GM18870 (cell line): Measurements from ENCODE around the gene FBXO45.
"Not testable (repeated sequence)": the region's sequence is repeated elsewhere in the genome, so short reads cannot be mapped to it uniquely, and the experiment has no call there.

Experiments
- ATAC-seq: cut with Tn5 transposase; IDR thresholded peaks from one replicate; pipeline ENCODE4 v1.9.1; 2021; ENCODE audit warnings: moderate library complexity; ENCODE audit not compliant: unreplicated experiment

FBXO45 gene

DNA sequence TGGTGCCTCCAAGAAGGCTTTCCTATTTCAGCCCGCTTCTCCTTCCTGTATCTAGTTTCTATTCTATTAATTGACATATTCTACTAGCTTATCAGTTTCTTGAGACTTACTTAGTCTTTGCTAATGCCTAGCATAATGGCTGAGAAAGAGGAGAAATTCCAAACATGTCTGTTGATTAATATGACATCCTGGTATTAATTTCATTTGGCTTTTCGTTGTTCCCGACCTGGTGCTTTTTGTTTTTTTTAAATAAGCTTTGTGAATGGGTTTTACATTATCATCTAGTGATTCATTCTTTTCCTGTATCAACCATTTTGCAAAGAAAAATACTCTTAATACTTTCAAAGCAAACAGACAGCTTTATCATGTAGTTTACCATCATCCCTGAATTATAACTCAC lies 13.2 kb upstream of the FBXO45 start:
- no peak for ATAC-seq

DNA sequence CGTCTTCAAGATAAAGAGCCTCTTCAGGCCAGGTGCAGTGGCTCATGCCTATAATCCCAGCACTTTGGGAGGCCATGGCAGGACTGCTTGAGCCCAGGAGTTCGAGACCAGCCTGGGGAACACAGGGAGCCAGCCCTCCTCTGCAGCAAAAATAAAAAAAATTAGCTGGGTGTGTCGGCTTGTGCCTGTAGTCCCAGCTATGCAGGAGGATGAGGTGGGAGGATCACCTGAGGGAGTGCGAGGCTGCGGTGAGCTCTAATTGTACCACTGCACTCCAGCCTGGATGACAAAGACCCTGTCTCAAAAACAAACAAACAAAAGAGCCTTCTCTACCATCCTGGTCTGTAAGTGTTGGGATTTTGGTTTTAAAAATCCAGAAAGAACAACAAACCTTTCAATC lies 11.2 kb upstream of the FBXO45 start:
- no peak for ATAC-seq

DNA sequence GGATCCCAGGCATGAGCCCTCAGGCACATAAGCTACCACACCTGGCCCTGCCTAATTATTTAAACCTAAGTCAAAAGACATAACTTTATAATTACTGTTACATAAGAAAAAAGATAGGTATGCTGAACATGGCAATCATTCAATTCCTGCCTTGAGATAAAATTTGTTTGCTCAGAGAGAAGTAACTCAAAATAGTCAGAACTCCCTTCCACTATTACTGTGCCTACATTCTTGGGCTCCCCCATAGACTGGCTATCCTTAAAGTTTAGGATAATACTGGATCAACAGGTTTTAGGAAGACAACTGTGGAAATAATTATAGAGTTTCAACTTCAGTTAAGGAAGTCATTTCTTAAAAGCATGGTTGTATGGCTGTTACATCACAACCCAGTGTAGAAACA lies 10.0 kb upstream of the FBXO45 start:
- ATAC-seq, result no peak

DNA sequence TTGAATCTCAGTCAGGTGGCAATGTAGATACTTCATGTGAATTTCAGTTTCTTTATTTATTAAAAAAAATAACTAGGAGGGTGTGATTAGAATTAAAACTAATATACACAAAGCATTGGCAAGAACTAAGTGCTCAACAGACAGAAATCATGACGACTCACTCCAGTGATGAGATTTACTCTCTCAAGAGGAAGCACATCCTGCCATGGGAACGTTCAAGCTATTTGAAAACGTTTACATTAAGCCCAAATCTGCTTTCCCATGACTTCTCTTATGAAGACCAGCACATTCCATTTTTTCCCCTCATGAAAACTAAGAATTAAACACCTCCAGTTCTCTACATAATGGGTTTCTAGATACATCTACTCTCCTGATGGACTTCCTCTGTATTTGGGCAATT lies 8.6 kb upstream of the FBXO45 start:
- no peak for ATAC-seq

DNA sequence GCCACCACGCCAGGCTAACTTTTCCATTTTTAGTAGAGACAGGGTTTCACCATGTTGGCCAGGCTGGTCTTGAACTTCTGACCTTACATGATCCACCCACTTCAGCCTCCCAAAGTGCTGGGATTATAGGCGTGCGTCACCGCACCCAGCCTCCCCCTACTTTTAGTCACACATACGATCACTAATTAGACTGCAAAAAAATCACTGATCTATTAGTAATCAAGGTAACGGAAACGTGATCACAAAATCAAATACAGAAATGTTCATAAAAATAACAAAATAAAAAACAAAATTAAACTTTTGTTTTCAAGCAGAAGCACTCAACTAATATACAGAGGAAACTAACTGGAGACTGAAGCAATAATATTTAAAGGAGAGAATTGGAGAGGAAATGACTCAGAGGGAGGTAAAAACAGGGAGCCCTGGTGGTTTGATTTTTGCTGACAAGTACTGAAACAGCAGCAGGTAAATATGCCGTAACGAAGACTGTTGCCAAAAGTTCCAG lies 4.7 kb upstream of the FBXO45 start:
- ATAC-seq, result no peak

DNA sequence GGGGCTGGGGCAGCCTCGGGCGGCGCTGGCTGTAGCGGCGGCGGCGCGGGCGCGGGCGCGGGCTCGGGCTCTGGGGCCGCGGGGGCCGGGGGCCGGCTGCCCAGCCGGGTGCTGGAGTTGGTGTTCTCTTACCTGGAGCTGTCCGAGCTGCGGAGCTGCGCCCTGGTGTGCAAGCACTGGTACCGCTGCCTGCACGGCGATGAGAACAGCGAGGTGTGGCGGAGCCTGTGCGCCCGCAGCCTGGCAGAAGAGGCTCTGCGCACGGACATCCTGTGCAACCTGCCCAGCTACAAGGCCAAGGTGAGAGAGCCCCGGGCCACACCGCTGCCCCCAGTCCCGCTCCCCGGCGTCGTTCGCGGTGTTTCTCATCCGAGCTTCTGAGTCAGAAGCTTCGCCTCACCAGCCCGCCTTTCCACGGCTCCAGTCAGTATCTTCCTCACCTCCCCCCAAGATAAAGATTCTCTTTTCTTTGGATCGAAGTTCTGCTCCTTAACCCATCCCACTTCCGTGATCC lies 600 bp downstream of the FBXO45 start:
- peak; percentile 38 for ATAC-seq

DNA sequence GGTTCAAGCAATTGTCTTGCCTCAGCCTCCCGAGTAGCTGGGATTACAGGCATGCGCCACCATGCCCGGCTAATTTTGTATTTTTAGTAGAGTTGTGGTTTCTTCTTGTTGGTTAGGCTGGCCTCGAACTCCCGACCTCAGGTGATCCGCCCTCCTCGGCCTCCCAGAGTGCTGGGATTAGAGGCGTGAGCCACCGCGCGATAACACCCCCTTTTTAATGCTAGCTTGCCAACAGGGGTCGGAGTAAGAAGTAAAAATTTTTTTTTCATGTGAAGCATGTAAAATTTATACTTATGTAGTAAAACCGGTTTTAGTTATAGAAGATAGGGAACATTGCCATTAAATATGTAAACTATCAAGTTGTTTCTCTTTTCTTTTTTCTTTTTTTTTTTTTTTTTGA lies 1.9 kb downstream of the FBXO45 start:
- ATAC-seq, result not testable (repeated sequence)

DNA sequence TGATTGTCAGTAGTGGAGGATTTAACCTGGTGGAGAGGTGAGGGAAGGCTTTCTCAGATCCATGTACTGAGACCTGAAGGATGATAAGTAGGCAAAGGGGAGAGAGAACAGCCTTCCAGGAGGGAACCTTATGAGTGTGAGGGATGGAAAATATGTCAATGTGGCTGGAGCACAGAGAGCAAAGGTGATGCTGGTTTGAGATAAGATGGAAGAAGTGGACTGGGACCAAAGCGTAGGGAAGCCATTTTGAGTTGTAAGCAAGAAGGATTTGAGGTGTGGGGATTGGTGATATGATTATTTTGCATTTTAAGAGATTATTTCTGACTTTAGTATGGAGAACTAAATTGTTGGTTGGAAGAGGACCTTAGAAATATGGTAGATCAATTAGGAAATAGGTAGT lies 3.9 kb downstream of the FBXO45 start:
- no peak for ATAC-seq

DNA sequence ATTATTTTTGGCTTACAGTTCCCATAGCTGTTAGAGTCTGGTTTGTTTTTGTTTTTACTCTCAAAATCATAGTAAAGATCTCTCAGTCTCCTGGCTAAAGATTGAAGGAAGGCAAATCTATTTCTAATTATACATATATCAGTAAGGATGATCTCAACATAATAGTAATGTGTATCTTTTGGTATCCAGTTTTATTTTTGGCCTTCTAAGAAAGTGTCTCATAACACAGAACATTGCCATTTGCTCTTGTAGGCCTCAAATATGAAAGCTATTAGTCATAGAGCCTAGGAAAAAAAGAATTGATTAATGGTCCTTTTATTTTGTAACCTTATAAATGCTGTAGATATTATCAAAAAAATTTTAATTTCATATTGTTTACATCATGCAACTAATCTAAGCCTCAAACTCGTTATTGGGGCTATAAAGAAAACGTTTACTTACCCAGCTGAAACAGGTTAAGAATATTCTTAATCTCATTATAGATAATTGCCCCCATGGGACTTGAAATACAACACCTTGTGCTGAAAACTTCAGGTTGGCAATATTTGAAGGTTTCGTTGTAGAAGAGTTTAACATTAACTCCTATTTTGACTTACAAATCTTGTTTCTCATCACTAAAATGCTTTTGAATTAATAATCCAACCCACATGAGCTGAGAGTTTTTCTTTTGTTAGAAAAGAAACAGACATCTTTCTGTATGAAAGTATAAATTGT lies 16.7 kb downstream of the FBXO45 start:
- ATAC-seq, result no peak

DNA sequence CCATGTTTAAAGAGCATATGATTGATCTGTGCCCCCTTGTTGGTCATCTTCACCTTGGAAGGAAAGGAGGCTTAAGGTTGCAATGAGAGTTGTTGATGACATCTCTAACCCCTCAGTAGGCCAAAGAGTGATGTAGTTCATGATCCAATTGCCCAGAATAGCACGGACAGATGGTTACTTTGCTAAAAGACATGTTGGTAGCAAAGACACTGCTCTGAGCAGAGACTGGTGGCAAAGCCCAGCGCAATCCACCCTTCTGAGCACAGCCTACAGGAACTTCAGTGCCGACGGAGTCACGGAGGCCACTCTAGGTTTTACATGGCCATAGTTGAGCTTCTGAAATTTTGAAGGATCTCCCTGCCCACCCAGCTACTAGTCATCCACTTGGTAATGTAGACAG lies 21.8 kb downstream of the FBXO45 start:
- ATAC-seq, result no peak

DNA sequence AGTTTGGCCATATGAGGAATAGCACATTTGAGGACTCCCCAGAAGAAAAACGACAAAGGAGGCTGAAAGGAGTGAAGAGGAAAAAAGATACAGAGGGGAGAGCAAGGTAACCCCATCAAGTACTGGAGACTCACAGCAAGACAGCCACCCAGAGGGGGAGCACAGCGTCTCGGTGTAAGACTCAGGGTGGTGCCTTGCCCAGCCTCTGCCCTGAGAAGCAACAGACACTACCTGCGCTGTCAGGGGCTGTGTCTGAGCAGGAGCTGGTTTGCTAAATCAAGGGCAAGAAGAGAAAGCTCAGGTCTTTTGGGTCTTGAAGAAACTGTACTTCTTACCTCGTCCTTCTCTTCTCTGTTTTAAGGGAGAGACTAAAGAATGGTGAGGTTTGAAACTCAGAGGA lies 27.9 kb downstream of the FBXO45 start:
- ATAC-seq, result no peak

DNA sequence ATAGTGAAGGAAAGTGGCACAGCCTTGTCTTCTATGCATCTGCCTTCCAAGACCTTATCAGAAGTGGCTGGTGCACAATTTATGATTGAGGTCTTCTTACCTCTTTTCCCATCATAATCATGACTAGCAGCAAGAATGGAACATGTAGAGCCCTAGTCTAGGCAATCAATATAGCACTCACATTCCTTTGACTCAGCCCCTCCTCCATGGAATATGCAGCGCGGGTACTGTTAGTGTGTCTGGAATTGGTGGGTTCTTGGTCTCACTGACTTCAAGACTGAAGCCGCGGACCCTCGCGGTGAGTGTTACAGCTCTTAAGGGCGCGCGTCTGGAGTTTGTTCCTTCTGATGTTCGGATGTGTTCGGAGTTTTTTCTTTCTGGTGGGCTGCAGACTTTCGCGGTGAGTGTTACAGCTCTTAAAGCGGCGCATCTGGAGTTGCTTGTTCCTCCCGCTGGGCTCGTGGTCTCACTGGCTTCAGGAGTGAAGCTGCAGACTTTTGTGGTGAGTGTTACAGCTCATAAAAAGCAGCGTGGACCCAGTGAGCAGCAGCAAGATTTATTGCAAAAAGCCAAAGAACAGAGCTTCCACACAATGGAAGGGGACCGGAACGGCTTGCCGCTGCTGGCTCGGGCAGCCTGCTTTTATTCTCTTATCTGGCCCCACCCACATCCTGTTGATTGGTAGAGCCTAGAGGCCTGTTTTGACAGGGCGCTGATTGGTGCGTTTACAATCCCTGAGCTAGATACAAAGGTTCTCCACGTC lies 29.7 kb downstream of the FBXO45 start:
- not testable (repeated sequence) for ATAC-seq

DNA sequence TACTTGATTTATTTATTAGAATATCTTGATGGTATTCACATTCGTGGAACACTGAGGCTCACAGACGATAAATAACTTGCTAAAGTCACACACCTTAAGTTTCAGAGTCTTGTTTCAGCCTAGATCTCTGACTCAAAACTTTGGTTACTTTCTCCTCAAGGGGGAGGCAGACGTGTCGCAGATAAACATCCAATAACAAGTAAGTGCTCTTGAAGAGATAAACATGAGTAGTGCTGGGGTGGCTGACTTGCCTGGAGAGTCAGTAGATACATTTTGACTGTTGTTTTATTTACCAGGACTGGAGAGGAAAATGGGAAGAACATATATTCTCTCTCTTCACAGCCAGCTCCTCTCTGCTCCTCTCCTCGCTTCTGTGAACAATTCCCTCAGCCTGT lies 31.3 kb downstream of the FBXO45 start:
- no peak for ATAC-seq

DNA sequence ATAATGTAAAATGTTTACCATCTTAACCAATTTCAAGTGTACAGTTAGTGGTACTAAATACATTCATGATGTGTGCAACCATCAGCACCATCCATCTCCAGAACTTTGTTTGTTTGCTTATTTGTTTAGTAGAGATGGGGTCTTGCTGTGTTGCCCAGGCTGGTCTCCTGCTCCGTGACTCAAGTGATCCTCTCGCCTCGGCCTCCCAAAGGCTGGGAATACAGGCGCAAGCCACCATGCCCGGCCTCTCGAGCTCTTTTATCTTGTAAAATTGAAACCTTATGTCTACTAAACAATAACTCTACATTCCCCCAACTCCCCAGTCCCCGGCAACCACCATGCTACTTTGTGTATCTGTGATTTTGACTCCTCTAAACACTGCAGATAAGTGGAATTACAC lies 31.9 kb downstream of the FBXO45 start:
- ATAC-seq, result no peak

DNA sequence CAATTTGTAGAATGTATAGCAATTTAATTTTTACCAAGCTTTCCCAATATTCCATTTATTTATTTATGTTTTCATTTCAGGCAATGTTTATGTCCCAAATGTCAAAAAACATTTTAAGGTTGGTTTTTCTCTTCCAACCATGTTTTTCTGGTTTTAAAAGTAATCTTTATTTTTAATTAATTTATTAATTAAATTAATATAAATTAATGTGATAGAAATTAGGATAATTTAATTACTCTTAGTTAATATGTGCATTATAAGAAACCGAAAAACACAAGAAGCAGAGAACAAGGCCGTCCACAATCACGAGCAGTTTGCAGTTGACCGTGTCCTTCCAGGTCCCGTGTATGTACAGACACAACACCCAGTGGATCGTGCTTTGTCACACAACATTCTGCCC lies 34.2 kb downstream of the FBXO45 start:
- ATAC-seq, result no peak

DNA sequence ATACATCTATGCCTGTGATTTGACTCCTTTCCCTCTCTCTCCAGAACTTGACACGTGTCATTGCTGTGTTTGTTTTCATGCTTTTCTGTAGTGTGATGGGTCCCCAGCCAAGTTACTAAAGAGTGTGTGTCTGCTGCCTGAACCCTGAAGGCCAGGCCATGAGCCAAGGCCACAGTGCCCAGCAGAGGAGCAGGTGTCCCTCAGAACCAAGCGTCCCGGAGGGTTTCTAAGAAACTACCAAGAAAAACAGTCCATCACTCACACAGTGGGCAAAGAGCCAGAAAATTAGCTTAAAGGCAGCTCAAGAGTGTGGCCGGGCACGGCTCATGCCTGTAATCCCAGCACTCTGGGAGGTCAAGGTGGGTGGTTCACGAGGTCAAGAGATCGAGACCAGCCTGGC lies 35.2 kb downstream of the FBXO45 start:
- no peak for ATAC-seq

DNA sequence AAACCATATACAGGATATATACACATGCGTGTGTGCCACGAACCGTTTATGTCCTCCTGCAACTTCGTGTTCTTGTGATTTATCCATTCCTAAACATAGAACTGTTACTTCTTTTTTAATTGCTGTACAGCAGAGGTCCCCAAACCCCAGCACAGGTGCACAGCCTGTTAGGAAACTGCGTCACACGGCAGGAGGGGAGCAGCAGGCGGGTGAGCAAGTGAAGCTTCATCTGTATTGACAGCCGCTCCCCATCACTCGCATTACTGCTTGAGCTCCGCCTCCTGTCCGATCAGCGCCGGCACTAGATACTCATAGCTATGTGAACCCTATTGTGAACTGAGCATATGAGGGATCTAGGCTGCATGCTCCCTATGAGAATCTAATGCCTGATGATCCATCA lies 36.1 kb downstream of the FBXO45 start:
- no peak for ATAC-seq

DNA sequence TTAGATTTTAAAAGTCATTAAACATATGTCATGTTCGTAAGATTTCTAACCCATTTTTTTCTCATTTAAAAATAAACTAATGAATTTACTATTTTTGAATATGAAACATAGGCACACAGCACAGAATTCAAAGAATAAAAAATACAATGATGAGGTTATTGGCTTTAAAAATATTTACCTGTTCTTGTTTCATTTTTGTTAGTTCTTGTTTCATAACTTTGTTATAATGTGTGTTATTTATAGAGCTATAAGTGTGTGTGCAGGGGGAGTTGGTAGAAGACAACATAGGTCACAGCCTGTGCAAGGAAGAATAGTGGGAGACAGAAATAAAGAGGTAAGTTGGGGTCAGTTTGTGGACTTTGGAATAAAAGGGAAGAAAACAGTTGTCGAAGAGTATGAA lies 40.2 kb downstream of the FBXO45 start:
- no peak for ATAC-seq

DNA sequence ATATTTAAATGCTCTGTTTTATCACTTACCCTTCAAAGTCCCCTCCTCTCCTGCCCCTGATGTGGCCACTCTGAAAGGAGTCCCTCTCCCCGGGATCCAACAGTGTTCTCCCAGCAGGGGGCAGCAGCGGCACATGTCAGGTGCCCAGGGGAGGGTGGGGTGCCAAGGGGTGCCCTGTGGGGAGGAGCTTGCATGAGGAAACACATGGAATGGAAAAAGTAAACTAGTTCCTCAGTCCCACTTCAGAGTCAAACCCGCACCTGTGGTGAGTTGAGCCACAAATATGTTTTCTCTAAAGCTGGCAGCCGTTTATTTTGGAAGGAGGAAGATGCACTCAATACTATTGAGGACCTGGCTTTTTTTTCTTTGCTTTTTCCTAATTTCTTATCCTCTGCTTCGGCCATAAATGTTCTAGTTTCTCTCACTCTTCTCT lies 40.9 kb downstream of the FBXO45 start:
- ATAC-seq, result peak; percentile 45

DNA sequence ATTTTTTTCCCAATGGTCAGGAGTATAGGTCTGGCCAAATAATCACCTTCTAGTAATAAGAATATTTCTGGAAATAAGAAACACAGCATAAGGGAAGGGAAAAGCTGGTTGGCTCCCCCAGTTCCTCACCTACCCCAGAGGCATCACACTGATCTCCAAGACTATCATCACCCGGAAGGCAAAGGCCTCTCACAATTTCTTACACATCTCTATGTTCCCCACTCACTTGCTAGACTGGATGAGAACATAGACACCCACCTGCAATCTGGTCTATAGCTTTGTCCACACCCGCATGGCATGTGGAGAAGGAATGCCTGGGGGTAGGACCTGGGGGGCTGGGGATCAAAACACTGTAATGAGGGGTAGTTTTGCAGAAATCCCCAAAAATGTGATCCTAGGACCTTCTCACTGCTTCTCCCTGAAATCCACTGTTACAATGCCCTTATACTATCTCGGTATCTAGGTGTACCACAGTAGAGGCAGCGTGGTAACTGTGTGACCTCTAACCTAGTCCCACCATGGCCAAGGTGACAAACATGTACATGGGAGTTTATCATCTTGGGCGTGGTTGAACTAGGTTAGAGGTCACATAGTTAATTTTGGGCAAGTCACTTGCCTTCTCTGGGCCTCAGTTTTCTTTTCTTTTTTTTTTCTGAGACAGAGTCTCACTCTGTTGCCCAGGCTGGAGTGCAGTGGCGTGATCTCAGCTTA lies 41.5 kb downstream of the FBXO45 start:
- no peak for ATAC-seq

DNA sequence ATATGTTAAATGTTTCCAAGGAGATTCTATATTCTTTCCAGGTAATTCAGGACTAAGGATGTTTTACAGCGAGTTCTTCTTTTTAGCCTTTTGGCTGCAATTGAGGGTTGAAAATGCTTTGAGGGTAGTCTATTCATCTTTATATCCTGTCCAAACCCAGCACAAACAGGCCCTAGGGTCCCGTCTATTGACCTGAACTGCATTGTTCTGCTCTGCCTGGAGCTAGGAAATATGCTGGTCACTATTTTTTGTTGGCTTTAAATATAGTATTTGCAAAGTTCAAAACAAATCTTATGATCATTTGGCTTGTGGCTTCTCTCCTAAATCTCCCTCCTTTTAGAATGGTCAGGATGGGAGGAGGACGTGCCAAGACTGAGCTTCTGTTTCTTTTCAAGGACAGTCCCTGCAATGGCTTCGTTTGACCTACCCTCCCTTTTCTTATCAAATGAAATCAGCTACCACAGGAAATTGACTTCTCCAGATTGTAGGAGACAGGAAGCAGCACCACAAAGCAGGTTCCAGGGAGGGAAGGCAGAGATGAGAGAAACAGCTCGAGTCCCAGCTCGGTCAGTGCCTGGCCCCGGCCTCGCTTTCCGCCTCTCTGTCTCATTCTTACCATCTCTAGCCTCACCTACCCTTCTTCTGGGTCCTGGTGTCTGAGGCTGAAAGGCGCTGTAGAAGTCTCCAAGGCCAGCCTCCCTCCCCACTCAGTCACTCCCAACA lies 43.5 kb downstream of the FBXO45 start:
- ATAC-seq, result no peak
